Activated naive CD4-positive, alpha-beta T cell (primary cell): ENCODE data around the gene NKX2-1.
"Not testable (repeated sequence)": the region's sequence is repeated elsewhere in the genome, so short reads cannot be mapped to it uniquely, and the experiment has no call there.

Experiments
- DNase-seq, 4 experiments: peaks; one replicate each; lab custom pipeline; 2025; lab: John Stamatoyannopoulos, UW

Gene NKX2-1

GRCh38 chr14:36519431-36520321, at the start of gene NKX2-1:
Gene NKX2-1 (minus strand): TSS chr14:36520232. CDS start chr14:36520129, 103 bp downstream.
- DNase-seq: no peak

GRCh38 chr14:36556811-36557433, 36.9 kb upstream of the NKX2-1 start:
- no peak for DNase-seq

- DNase-seq: no peak
These were observed 36.1 kb upstream of the NKX2-1 start for GRCh38 chr14:36555998-36556743.

- no peak for DNase-seq
These were observed 33.7 kb upstream of the NKX2-1 start for GRCh38 chr14:36553656-36554260.

GRCh38 chr14:36550899-36551298, 30.9 kb upstream of the NKX2-1 start:
- no peak for DNase-seq

GRCh38 chr14:36544280-36544679, 24.2 kb upstream of the NKX2-1 start:
- not testable (repeated sequence) for DNase-seq

- no peak for DNase-seq
These were observed 18.0 kb upstream of the NKX2-1 start for GRCh38 chr14:36538051-36538450.

GRCh38 chr14:36529062-36529461, 9.0 kb upstream of the NKX2-1 start:
- DNase-seq: no peak

GRCh38 chr14:36525746-36526099, 5.7 kb upstream of the NKX2-1 start:
- DNase-seq: no peak

- no peak for DNase-seq
These were observed 5.1 kb upstream of the NKX2-1 start for GRCh38 chr14:36524874-36525745.

GRCh38 chr14:36524220-36524837, 4.3 kb upstream of the NKX2-1 start:
- DNase-seq: no peak

GRCh38 chr14:36522972-36523715, 3.1 kb upstream of the NKX2-1 start:
- no peak for DNase-seq

GRCh38 chr14:36522347-36522971, 2.4 kb upstream of the NKX2-1 start:
- no peak for DNase-seq

- DNase-seq: no peak
These were observed 1.7 kb upstream of the NKX2-1 start for GRCh38 chr14:36521598-36522345.

- DNase-seq: no peak
These were observed 831 bp upstream of the NKX2-1 start for GRCh38 chr14:36520601-36521525.

GRCh38 chr14:36518586-36519430, 1.2 kb downstream of the NKX2-1 start:
- DNase-seq: no peak

- no peak for DNase-seq
These were observed 1.9 kb downstream of the NKX2-1 start for GRCh38 chr14:36518031-36518585.
